H9 (cell line): ENCODE measurements around the gene SLC5A1. TPM values are rescaled to one million over a fixed set of nuclear protein-coding genes. Genes with fewer than 3 reads are reported as not detected.

Source experiments
- DNase-seq: peaks from one replicate; pipeline ENCODE4 v3.0.0-alpha.2; 2017
- H2AFZ ChIP-seq: one replicate; pipeline ENCODE4 v1.6.1; 2013; ENCODE audit warnings: mild to moderate bottlenecking, low read length, control low read depth, moderate library complexity
- H2AK5ac ChIP-seq: 2 replicates; pipeline ENCODE4 v1.6.1; 2013; ENCODE audit warnings: low read length, control low read depth, mixed read lengths; ENCODE audit not compliant: insufficient read length
- H2BK120ac ChIP-seq: one replicate; pipeline ENCODE4 v1.6.1; 2013; ENCODE audit warnings: low read depth, mild to moderate bottlenecking, low read length, control low read depth, inconsistent platforms; ENCODE audit not compliant: poor library complexity, severe bottlenecking
- H2BK12ac ChIP-seq: 2 replicates; pipeline ENCODE4 v1.6.1; 2013; ENCODE audit warnings: low read length, control low read depth, mixed read lengths, low read depth; ENCODE audit not compliant: insufficient read length
- H2BK15ac ChIP-seq: 2 replicates; pipeline ENCODE4 v1.6.1; 2013; ENCODE audit warnings: low read depth, low read length, control low read depth
- H2BK20ac ChIP-seq: one replicate; pipeline ENCODE4 v1.6.1; 2013; ENCODE audit warnings: low read depth, mild to moderate bottlenecking, low read length, control low read depth, inconsistent platforms; ENCODE audit not compliant: poor library complexity, severe bottlenecking
- H2BK5ac ChIP-seq: 2 replicates; pipeline ENCODE4 v1.6.1; 2013; ENCODE audit warnings: low read length, control low read depth, mixed read lengths; ENCODE audit not compliant: insufficient read length
- H3K14ac ChIP-seq: 2 replicates; pipeline ENCODE4 v1.6.1; 2013; ENCODE audit warnings: low read length, control low read depth; ENCODE audit not compliant: insufficient read depth
- H3K18ac ChIP-seq: 2 replicates; pipeline ENCODE4 v1.6.1; 2013; ENCODE audit warnings: low read depth, mild to moderate bottlenecking, mixed read lengths, low read length, control low read depth; ENCODE audit not compliant: insufficient read length
- H3K23ac ChIP-seq: 2 replicates; pipeline ENCODE4 v1.6.1; 2013; ENCODE audit warnings: low read length, control low read depth, mixed read lengths, low read depth; ENCODE audit not compliant: insufficient read length
- H3K23me2 ChIP-seq: 2 replicates; pipeline ENCODE4 v1.6.1; 2013; ENCODE audit warnings: low read depth, mild to moderate bottlenecking, mixed read lengths, low read length, control low read depth; ENCODE audit not compliant: insufficient read length, poor library complexity, severe bottlenecking
- H3K27ac ChIP-seq: 2 replicates; pipeline ENCODE4 v1.5.1; 2013; ENCODE audit warnings: low read length, control low read depth, mixed read lengths, low read depth; ENCODE audit not compliant: insufficient read length
- H3K27me3 ChIP-seq: 2 replicates; pipeline ENCODE4 v1.6.1; 2013; ENCODE audit warnings: low read length, control low read depth, inconsistent platforms; ENCODE audit not compliant: insufficient read depth
- H3K4ac ChIP-seq: 2 replicates; pipeline ENCODE4 v1.6.1; 2013; ENCODE audit warnings: low read depth, mild to moderate bottlenecking, control low read depth, inconsistent platforms, low read length, moderate library complexity
- H3K4me1 ChIP-seq: 2 replicates; pipeline ENCODE4 v1.6.1; 2013; ENCODE audit warnings: low read length, control low read depth, inconsistent platforms; ENCODE audit not compliant: insufficient read depth
- H3K4me2 ChIP-seq: 2 replicates; pipeline ENCODE4 v1.6.1; 2013; ENCODE audit warnings: low read length, control low read depth, mixed read lengths; ENCODE audit not compliant: insufficient read length, insufficient read depth
- H3K56ac ChIP-seq: 2 replicates; pipeline ENCODE4 v1.6.1; 2013; ENCODE audit warnings: low read depth, mild to moderate bottlenecking, mixed read lengths, low read length, control low read depth; ENCODE audit not compliant: insufficient read length
- H3K79me1 ChIP-seq: 2 replicates; pipeline ENCODE4 v1.6.1; 2013; ENCODE audit warnings: low read depth, mild to moderate bottlenecking, moderate library complexity, low read length, control low read depth, inconsistent platforms; ENCODE audit not compliant: insufficient read depth, poor library complexity, severe bottlenecking
- H3K79me2 ChIP-seq: 2 replicates; pipeline ENCODE4 v1.6.1; 2013; ENCODE audit warnings: low read length, control low read depth, inconsistent platforms; ENCODE audit not compliant: insufficient read depth
- H3K9ac ChIP-seq: 2 replicates; pipeline ENCODE4 v1.6.1; 2013; ENCODE audit warnings: low read length, control low read depth, mixed read lengths; ENCODE audit not compliant: insufficient read length; ENCODE audit errors: extremely low read depth
- H3K9me3 ChIP-seq: one replicate; pipeline ENCODE4 v1.6.1; 2013; ENCODE audit warnings: low read depth, low read length, inconsistent platforms; ENCODE audit not compliant: control insufficient read depth
- H3T11ph ChIP-seq: one replicate; pipeline ENCODE4 v1.6.1; 2013; ENCODE audit warnings: mild to moderate bottlenecking, low read length, control low read depth, inconsistent platforms
- H4K20me1 ChIP-seq: one replicate; pipeline ENCODE4 v1.6.1; 2013; ENCODE audit not compliant: control insufficient read depth, insufficient read length, insufficient read depth
- H4K5ac ChIP-seq: 2 replicates; pipeline ENCODE4 v1.6.1; 2013; ENCODE audit warnings: low read depth, mild to moderate bottlenecking, mixed read lengths, low read length, control low read depth; ENCODE audit not compliant: insufficient read length
- H4K8ac ChIP-seq: replicated peaks from 2 replicates; pipeline ENCODE4 v1.6.1; 2013; ENCODE audit warnings: low read length, control low read depth, mixed read lengths, low read depth; ENCODE audit not compliant: insufficient read length
- H4K91ac ChIP-seq: 2 replicates; pipeline ENCODE4 v1.6.1; 2013; ENCODE audit warnings: low read depth, mild to moderate bottlenecking, moderate library complexity, mixed read lengths, low read length, control low read depth; ENCODE audit not compliant: insufficient read length
- H3K27ac Mint-ChIP-seq, 3 experiments: 2 replicates in 2 of 3; 3 replicates in 1 of 3; pipeline ENCODE4 v1.8.0; 2020 to 2021; ENCODE audit warnings: mixed read lengths in 3 of 3, mild to moderate bottlenecking in 1 of 3, moderate library complexity in 1 of 3
- H3K27me3 Mint-ChIP-seq: 2 replicates; pipeline ENCODE4 v1.8.0; 2021; ENCODE audit warnings: low read depth, mild to moderate bottlenecking, moderate library complexity, mixed read lengths
- H3K36me3 Mint-ChIP-seq, 3 experiments: 2 replicates in 2 of 3; 3 replicates in 1 of 3; pipeline ENCODE4 v1.8.0; 2020 to 2021; ENCODE audit warnings: low read depth in 3 of 3, mixed read lengths in 3 of 3; ENCODE audit not compliant: insufficient read depth in 1 of 3
- H3K4me1 Mint-ChIP-seq, 2 experiments: 2 replicates each; pipeline ENCODE4 v1.8.0; 2020; ENCODE audit warnings: mixed read lengths in 2 of 2
- H3K4me3 Mint-ChIP-seq, 2 experiments: 2 replicates in 1 of 2; 3 replicates in 1 of 2; pipeline ENCODE4 v1.8.0; 2020 to 2021; ENCODE audit warnings: mild to moderate bottlenecking in 2 of 2, mixed read lengths in 2 of 2, moderate library complexity in 1 of 2
- H3K9me3 Mint-ChIP-seq, 2 experiments: 2 replicates in 1 of 2; 3 replicates in 1 of 2; pipeline ENCODE4 v1.8.0; 2020; ENCODE audit warnings: mild to moderate bottlenecking in 2 of 2, mixed read lengths in 2 of 2, moderate library complexity in 1 of 2
- CTCF ChIP-seq: fragments of 200-600 bp; sonication (generic); conservative IDR thresholded peaks from 3 replicates; pipeline ENCODE4 v1.8.0; 2021; ENCODE audit warnings: antibody characterized with exemption, mild to moderate bottlenecking
- WGBS: extraction: QIAGEN DNeasy Blood & Tissue Kit; methylation state at CpG from one replicate; pipeline ENCODE4 v1.1.7; 2013; ENCODE audit warnings: missing lambda C conversion rate, low lambda C conversion rate, mixed read lengths; ENCODE audit not compliant: insufficient read length; ENCODE audit errors: extremely low coverage; 5-methylcytosine and 5-hydroxymethylcytosine counted together
- total RNA-seq: library from RNA; stranded (reverse); gene quantifications from 2 replicates; pipeline ENCODE4 v1.2.1, GENCODE V29; 2021

Gene SLC5A1
- total RNA-seq, 1 experiment from 2014 or later = not detected

GRCh38 chr22:32030518-32031247, 12.4 kb upstream of the SLC5A1 start:
- H3K9me3 Mint-ChIP-seq = no peaks in the 10 kb centered on the region

More at GRCh38 chr22:32030518-32031247, 12.4 kb upstream of the SLC5A1 start:
- Mint-ChIP-seq H3K4me1 (no peaks in the 10 kb centered on the region), H3K4me3 (no peak overlapping the region), H3K27ac (no peak overlapping the region), H3K36me3 (no peaks in the 10 kb centered on the region), H3K27me3 (peaks cover 46% of the 10 kb centered on the region)
- no peaks in the 10 kb centered on the region for H3K9me3 ChIP-seq
- H3K14ac ChIP-seq = no peak overlapping the region; the same call in 1 of the 2 replicates
- no peaks in the 10 kb centered on the region for H4K20me1 ChIP-seq
- no peaks in the 10 kb centered on the region for H3K4me1 ChIP-seq
- WGBS = no CpG with 5 or more reads among the region's 4 CpGs
- no peak for TF ChIP-seq CTCF
- no peak for DNase-seq
- no peak overlapping the region for H3K56ac ChIP-seq
- H2BK20ac ChIP-seq = no peak overlapping the region
- no peak overlapping the region for H2BK5ac ChIP-seq
- no peak overlapping the region for H3K23ac ChIP-seq
- no peaks in the 10 kb centered on the region for H3K79me1 ChIP-seq
- H2AFZ ChIP-seq = no peak overlapping the region
- H3T11ph ChIP-seq = no peak overlapping the region
- no peak overlapping the region for H2AK5ac ChIP-seq
- H3K23me2 ChIP-seq = no peaks in the 10 kb centered on the region
- no peak overlapping the region for H3K4me2 ChIP-seq
- H2BK12ac ChIP-seq = no peak overlapping the region
- no peak overlapping the region for H3K18ac ChIP-seq
- no peaks in the 10 kb centered on the region for H3K79me2 ChIP-seq
- H2BK120ac ChIP-seq = no peak overlapping the region
- H2BK15ac ChIP-seq = no peak overlapping the region
- no peaks in the 10 kb centered on the region for H3K27me3 ChIP-seq
- no peak overlapping the region for H4K8ac ChIP-seq
- H4K5ac ChIP-seq = no peak overlapping the region
- no peak overlapping the region for H4K91ac ChIP-seq
- no peak overlapping the region for H3K27ac ChIP-seq
- no peak overlapping the region for H3K4ac ChIP-seq
- H3K9ac ChIP-seq = no peak overlapping the region
